ENCODE measurements around the gene EDRF1. TPM values are rescaled to one million over a fixed set of nuclear protein-coding genes. Genes with fewer than 3 reads are reported as not detected.
"Not testable (repeated sequence)": the region's sequence is repeated elsewhere in the genome, so short reads cannot be mapped to it uniquely, and the experiment has no call there.

Gene EDRF1
- total RNA-seq, 1 experiment from 2014 or later = 33.7 TPM

DNA sequence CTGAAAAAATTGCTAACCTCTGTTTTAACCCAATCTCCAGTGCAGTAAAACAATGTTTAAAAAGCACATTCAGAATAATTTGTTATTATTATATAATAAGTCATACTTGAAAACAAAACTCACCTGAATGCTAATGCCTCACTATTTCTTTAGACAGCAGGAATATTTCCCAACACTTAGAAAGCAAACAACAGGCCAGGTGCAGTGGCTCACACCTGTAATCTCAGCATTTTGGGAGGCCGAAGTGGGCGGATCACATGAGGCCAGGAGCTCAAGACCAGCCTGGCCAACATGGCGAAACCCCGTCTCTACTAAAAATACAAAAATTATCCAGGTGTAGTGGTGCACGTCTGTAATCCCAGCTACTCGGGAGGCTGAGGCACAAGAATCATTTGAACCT, 22.6 kb upstream of the EDRF1 start:
- not testable (repeated sequence) for H3K4me3 ChIP-seq (ENCODE audit: insufficient read depth, low read depth, low read length); DNase-seq; H3K27me3 ChIP-seq (ENCODE audit: control insufficient read depth, insufficient read depth, low read length); H3K36me3 ChIP-seq (replicated peaks; ENCODE audit: control insufficient read depth, insufficient read depth, low read length)

DNA sequence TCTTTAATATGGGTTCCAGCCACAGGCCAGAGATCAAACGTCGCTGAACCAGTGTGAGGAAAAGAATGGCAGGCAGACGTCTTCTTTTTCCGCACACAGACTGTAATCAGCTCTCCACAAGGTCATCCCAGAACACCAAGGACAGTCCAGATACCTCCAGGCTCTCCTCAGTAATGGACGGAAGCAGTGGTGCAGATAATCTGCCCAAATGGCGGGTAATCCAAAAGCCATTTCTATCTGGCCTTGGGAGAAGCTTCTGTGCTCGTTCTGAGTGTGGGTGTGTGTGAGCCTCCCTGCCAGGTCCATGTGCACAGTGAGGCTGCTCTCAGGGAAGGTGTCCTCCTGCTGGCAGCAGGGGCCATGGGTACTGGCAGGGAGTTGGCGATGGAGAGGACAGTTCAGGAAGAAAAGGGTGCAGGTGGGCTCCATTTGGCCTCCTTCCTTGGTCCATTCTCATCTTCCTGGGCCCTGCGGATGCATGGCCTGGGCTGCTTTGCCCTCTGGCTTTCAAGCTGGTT, 21.0 kb upstream of the EDRF1 start:
- H3K27me3 ChIP-seq (ENCODE audit: control insufficient read depth, insufficient read depth, low read length) = no peaks in the 10 kb centered on the region
- no peak overlapping the region for H3K4me3 ChIP-seq (ENCODE audit: insufficient read depth, low read depth, low read length)
- DNase-seq = no peak
- H3K36me3 ChIP-seq (replicated peaks; ENCODE audit: control insufficient read depth, insufficient read depth, low read length) = no peaks in the 10 kb centered on the region

DNA sequence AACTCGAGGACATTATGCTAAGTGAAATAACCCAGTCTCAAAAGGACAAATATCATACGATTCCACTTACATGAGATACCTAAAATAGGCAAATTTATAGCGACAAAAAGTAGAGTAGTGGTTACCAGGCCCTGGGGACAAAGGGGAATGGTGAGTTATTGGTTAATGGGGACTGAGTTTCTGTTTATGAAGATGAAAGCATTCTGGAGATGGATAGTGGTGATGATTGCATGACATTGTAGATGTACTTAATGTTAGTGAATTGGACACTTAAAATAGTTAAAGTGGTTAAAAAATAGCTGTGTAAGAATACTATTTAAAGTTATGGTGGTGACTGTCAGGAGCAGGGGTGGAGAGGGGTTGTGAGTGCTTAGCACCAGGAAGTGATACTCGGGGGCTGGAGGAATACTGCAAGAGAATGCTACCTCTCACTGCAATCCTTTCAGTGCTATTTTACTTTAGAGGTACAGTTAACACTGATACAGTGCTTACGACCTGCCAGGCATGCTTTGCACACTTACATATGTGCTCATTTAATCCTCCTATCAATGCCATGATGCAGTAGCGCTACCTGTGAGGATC, 19.9 kb upstream of the EDRF1 start:
- Histone ChIP-seq H3K36me3 (replicated peaks; ENCODE audit: control insufficient read depth, insufficient read depth, low read length) (no peaks in the 10 kb centered on the region), H3K4me3 (ENCODE audit: insufficient read depth, low read depth, low read length) (no peak overlapping the region), H3K27me3 (ENCODE audit: control insufficient read depth, insufficient read depth, low read length) (no peaks in the 10 kb centered on the region)
- DNase-seq = no peak

DNA sequence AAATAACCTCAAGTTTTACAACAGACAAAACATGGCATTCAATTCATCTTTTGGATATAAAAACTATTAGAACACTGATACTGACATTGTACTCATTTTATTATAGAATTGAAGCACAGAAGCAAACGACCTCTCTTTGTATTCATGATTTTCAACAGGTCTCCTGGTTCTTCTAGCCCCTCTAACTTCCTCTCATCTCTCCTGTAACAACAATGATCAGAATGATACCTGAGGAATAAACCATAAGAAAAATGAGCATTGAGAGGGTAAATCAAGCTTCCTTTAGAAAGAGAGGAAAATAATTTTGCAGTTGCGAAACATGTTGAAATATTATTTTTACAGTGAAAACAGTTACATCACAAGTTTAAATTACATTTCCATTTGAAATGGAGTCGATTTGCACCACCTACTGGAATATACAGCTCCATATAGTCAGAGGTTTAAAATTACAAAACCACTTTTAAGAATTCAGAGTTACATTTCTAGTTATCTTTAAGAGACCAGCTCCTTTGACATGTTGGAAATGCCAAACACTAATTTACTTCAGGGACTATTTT, 19.1 kb upstream of the EDRF1 start:
- DNase-seq = no peak
- H3K36me3 ChIP-seq (replicated peaks; ENCODE audit: control insufficient read depth, insufficient read depth, low read length) = no peaks in the 10 kb centered on the region
- H3K4me3 ChIP-seq (ENCODE audit: insufficient read depth, low read depth, low read length) = no peak overlapping the region
- H3K27me3 ChIP-seq (ENCODE audit: control insufficient read depth, insufficient read depth, low read length) = no peaks in the 10 kb centered on the region

DNA sequence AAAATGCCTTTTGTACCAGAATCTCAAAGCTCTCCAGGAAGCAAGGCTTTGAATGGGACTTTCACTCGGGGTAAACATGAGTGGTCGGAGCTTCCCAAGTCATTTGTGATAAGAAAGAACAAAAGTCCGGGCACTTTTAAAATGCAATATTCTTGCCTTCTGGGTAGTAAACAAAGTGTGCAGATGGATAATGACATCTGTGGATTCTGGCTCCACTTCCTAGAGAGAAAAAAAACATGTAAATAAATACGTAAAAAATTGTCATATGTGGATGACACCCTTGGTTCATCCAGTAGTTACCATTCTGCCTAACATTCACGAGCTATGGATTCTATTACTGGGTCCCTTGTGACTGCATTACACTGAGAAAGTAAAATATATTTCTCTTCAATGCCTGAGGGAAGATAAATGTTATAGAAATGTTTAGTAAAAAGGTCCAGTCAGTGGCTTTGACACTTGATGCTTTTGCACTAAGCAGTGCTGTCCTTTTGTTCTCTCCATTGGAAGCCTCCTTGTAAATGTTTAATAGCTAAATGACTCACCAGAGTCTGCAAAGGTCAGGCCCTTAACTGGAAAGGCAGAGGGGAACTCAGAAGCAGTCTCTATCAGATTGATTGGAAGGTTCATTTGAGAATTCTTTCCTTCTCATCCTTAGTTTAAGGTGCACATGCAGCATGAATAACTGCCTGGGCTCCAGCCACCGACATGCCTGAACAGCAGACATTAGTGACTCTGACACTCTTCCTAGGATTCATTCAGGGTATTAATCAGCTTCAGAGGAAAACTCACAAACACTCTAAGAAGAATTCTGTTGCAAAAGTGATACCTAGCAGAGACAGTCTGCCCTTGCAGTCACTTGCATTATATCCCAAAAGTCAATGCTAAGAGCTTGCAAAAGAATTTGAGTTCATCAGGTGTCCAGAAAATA, 11.7 kb upstream of the EDRF1 start:
- H3K36me3 ChIP-seq (replicated peaks; ENCODE audit: control insufficient read depth, insufficient read depth, low read length) = no peaks in the 10 kb centered on the region
- no peak overlapping the region for H3K4me3 ChIP-seq (ENCODE audit: insufficient read depth, low read depth, low read length)
- H3K27me3 ChIP-seq (ENCODE audit: control insufficient read depth, insufficient read depth, low read length) = no peaks in the 10 kb centered on the region
- DNase-seq = no peak

DNA sequence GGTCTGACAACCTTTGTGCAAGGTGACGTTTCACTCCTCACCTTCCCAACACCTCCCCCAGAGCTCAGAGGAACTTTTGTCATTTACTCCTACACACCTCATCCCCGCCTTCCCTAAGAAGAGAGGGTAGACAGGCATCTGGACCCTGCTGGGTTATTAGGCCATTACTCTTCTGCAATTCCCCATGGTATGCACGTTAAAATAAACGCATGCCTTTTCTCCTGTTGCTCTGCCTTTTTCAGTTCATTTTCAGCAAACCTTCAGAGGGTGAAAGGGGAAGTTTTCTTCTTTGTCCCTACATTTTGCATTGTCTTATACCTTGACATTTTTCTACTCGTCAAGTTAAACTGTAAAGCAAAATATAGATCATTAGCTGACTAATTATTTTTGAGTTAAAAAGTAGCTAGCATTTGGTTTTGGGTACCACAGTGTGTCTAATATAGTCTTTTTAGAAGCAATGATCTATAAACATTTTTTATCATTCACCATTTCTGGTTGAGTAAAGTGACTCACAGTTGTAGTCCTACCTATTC, 10.5 kb upstream of the EDRF1 start:
- H3K4me3 ChIP-seq (ENCODE audit: insufficient read depth, low read depth, low read length) = no peak overlapping the region
- H3K27me3 ChIP-seq (ENCODE audit: control insufficient read depth, insufficient read depth, low read length) = no peaks in the 10 kb centered on the region

DNA sequence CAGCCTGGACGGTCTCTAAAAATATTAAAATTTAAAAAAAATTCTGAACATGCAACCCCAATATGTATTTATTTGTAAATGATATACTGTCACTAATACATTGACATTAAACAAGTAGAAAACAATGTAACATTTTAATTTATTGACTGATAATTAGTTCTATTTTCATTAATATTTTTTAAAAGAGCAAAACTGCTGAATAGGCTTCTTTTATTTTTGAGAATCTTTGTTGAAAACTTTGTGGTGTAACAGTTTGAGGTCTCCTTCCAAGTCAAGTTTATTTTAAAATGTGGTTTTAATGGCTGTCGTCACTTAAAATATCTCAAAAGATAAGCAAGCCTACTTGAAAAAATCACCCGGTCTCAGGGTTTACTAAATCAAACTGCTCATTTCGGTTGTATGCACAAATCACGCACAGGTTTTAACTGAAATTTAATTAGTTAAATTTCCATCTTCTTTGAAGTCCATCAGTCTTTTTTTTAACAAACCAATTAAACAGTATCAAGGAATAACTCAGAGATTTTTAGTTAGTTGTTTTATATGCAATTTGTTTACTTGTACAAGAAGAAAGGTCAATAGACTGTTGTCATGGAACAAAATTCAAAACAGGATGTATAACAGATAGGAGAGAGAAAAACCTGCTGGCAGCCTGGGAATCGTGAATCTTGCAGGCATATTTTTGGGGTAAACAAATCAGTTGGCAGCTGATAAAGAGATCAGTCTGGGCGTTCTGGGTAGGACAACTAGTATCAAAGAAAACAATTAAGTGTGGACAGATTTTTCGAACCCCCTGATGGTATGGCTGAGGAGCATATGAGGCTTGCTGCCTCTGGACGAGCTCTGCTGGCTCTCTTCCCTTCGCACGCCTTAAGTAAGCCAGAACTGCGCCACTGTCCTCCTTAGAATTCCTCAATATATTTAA, 9.7 kb upstream of the EDRF1 start:
- H3K27me3 ChIP-seq (ENCODE audit: control insufficient read depth, insufficient read depth, low read length) = no peaks in the 10 kb centered on the region
- no peak overlapping the region for H3K4me3 ChIP-seq (ENCODE audit: insufficient read depth, low read depth, low read length)
- H3K36me3 ChIP-seq (replicated peaks; ENCODE audit: control insufficient read depth, insufficient read depth, low read length) = no peaks in the 10 kb centered on the region
- no peak for DNase-seq

More for the DNA sequence above, 10.5 kb upstream of the EDRF1 start:
- DNase-seq = peak; percentile 18
- H3K36me3 ChIP-seq (replicated peaks; ENCODE audit: control insufficient read depth, insufficient read depth, low read length) = no peaks in the 10 kb centered on the region

DNA sequence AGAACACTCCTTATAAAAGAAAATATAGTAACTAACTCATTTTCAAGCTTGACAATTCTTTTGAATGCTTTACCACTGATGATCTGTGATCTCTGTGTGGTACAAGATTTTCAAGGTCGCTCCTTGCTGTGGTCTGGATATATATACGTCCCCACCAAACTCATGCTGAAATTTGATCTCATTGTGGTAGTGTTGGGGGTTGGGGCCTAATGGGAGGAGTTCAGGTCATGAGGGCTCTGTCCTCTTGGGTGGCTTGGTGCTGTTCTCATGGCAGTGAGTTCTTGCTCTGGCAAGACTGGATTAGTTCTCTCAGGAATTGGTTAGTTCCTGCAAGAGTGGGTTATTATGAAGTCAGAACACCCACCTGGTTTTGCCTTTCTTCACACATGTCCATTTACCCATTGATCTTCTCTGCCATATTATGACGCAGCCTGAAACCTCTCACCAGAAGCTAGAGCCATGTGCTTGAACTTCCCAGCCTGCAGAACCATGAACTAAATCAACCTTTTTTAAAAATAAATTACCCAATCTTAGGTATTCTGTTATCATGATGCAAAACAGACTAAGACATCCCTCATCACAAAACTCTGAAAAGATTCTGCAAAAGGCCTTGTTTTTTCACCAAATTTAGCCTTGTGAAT, 8.3 kb upstream of the EDRF1 start:
- Histone ChIP-seq H3K36me3 (replicated peaks; ENCODE audit: control insufficient read depth, insufficient read depth, low read length) (no peaks in the 10 kb centered on the region), H3K27me3 (ENCODE audit: control insufficient read depth, insufficient read depth, low read length) (no peaks in the 10 kb centered on the region), H3K4me3 (ENCODE audit: insufficient read depth, low read depth, low read length) (no peak overlapping the region)
- no peak for DNase-seq

DNA sequence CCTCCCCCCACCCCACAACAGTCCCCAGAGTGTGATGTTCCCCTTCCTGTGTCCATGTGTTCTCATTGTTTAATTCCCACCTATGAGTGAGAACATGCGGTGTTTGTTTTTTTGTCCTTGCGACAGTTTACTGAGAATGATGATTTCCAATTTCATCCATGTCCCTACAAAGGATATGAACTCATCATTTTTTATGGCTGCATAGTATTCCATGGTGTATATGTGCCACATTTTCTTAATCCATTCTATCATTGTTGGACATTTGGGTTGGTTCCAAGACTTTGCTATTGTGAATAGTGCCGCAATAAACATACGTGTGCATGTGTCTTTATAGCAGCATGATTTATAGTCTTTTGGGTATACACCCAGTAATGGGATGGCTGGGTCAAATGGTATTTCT, 4.8 kb upstream of the EDRF1 start:
- DNase-seq; H3K36me3 ChIP-seq (replicated peaks; ENCODE audit: control insufficient read depth, insufficient read depth, low read length): not testable (repeated sequence)

DNA sequence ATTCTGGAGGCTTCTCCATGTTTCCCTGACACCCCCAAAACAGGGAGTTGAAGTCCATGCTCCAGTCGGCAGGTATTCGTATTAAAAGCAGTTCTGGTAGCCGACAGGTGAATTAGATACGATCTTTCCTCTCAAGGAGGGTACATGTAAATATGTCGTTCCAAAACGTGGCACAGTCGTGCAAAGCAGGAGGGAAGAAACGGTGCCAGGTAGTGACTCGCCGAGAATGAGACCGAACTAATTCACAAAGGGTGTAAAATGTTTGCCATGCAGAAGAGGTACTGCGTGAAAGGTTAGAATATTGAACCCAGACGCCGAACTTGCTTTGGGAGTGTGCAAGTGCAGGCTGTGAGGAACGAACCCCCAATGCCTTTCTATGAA, 483 bp downstream of the EDRF1 start:
- Histone ChIP-seq H3K4me3 (ENCODE audit: insufficient read depth, low read depth, low read length) (peak overlapping the region; percentile 86), H3K36me3 (replicated peaks; ENCODE audit: control insufficient read depth, insufficient read depth, low read length) (peaks cover 23% of the 10 kb centered on the region), H3K27me3 (ENCODE audit: control insufficient read depth, insufficient read depth, low read length) (no peaks in the 10 kb centered on the region)
- no peak for DNase-seq

More for the DNA sequence above, 4.8 kb upstream of the EDRF1 start:
- not testable (repeated sequence) for H3K4me3 ChIP-seq (ENCODE audit: insufficient read depth, low read depth, low read length); H3K27me3 ChIP-seq (ENCODE audit: control insufficient read depth, insufficient read depth, low read length)

DNA sequence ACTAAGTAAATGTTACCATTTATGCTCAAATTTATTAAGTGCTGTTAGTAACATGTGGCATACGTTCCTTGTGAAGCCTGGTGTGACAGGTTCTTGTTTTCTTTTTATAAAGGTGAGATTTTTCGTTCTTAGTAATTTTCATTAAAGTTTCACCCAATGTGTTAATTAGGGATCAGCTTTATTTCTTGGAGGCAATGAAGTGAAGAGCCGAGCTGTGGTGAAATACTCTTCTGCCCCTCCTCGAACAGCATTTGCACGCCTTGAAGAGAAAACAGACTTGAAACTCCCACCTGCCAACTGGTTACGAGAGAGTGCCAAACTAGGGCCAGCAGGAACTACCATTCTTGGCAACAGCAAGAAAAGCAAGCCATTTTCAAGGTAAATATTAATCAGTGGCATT, 1.5 kb downstream of the EDRF1 start:
- H3K36me3 ChIP-seq (replicated peaks; ENCODE audit: control insufficient read depth, insufficient read depth, low read length) = peaks cover 29% of the 10 kb centered on the region
- no peak for DNase-seq
- H3K27me3 ChIP-seq (ENCODE audit: control insufficient read depth, insufficient read depth, low read length) = no peaks in the 10 kb centered on the region
- H3K4me3 ChIP-seq (ENCODE audit: insufficient read depth, low read depth, low read length) = no peak overlapping the region

DNA sequence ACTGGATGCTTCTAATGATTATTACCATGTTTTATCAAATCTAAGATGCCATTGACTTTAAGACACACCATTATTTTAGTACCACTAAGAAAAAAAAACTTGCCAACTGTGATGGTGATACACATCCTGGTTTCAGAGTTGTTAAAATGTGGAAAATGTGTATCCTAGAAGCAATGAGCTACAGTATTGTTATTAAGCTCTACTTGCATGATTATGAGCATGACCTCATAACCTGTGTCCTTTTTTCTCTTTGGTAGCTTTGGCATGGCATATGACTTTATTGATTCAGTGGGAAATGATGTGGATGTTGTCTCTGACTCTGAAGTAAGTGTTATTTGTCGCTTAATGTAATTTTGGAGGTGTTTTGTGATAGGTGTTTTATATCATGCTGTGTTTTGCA, 3.3 kb downstream of the EDRF1 start:
- no peak for DNase-seq
- no peak overlapping the region for H3K4me3 ChIP-seq (ENCODE audit: insufficient read depth, low read depth, low read length)
- H3K36me3 ChIP-seq (replicated peaks; ENCODE audit: control insufficient read depth, insufficient read depth, low read length) = peaks cover 42% of the 10 kb centered on the region
- no peaks in the 10 kb centered on the region for H3K27me3 ChIP-seq (ENCODE audit: control insufficient read depth, insufficient read depth, low read length)

DNA sequence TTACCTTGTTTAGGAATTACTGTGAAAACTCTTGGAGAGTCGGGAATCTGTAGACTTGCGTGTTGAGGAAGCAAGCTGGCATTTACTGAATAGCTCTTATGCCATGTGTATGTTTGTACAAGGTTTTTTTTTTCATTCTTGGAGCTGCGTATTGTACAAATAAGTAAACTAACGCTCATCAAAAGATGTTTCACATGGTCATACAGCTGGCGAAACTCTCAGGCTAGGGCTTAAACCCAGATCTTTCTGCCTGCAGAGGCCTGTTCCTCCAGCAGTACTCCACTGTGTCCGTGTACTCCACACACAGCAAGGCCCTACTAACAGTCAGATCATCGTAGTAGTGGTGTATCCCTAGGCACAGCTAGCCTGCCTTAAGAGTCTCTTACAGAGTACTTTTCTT, 7.4 kb downstream of the EDRF1 start:
- no peak overlapping the region for H3K4me3 ChIP-seq (ENCODE audit: insufficient read depth, low read depth, low read length)
- H3K27me3 ChIP-seq (ENCODE audit: control insufficient read depth, insufficient read depth, low read length) = no peaks in the 10 kb centered on the region
- H3K36me3 ChIP-seq (replicated peaks; ENCODE audit: control insufficient read depth, insufficient read depth, low read length) = peaks cover 51% of the 10 kb centered on the region
- no peak for DNase-seq

DNA sequence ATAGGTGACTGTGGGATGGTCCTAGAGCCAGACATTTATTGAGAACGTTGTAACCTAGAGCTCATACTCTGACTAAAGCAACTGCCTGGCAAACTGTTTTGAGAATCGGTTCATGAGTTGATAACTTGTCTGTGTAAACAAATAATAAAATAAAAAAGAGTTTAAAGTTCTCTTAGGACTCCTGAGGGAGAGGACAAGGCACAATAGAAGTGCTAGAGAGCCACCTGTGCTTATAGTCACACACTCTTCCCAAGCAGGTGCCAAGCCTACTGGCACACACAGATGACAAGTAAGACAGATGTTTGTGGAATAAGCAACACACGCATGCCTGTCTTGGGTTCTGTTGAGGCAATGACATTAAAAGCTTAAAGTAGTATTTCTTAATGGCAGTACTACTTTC, 7.9 kb downstream of the EDRF1 start:
- H3K4me3 ChIP-seq (ENCODE audit: insufficient read depth, low read depth, low read length) = no peak overlapping the region
- DNase-seq = no peak
- peaks cover 48% of the 10 kb centered on the region for H3K36me3 ChIP-seq (replicated peaks; ENCODE audit: control insufficient read depth, insufficient read depth, low read length)
- no peaks in the 10 kb centered on the region for H3K27me3 ChIP-seq (ENCODE audit: control insufficient read depth, insufficient read depth, low read length)

Measured in H7 (cell line).